K562 (cell line): ENCODE results near the gene FBLN2. TPM values are rescaled to one million over a fixed set of nuclear protein-coding genes. Genes with fewer than 3 reads are reported as not detected.
A peak's percentile ranks its signal among the peaks of the same experiment; 100 is the strongest.

Experiments
- ATAC-seq: fragments of 200-7000 bp; cut with Tn5 transposase; 3 replicates; pipeline ENCODE4 v1.9.1; 2020; ENCODE audit warnings: moderate library complexity
- BruUV-seq: library from RNA; stranded (reverse); fragments of 400-500 nt; replicated peaks from 2 replicates; lab custom pipeline; 2021; lab: Mats Ljungman, UMichigan
- CTCF ChIA-PET: fragments of 300-600 bp; formaldehyde crosslinking; extraction: SDS; loops from one replicate; lab custom pipeline; 2021; ENCODE audit warnings: low intra/inter-chr PET ratio; lab: Yijun Ruan, JAX
- POLR2A ChIA-PET: fragments of 300-600, 350-650 bp; sonication (Branson Sonifier 250); formaldehyde crosslinking; extraction: SDS; loops from one replicate; lab custom pipeline; 2021; ENCODE audit warnings: antibody characterized with exemption, inconsistent platforms; lab: Yijun Ruan, JAX
- DNase-seq, 4 experiments: peaks; one replicate each; pipeline versions ENCODE4 v3.0.0 to v3.0.0-alpha.2; 2011 to 2018; ENCODE audit warnings: low spot score in 3 of 4, mixed read lengths in 3 of 4; ENCODE audit errors: extremely low read depth in 1 of 4
- FAIRE-seq: peaks from 2 replicates; lab custom pipeline; 2011; peaks lifted over from hg19 to GRCh38; lab: Jason Lieb, UNC
- H2AFZ ChIP-seq: 2 replicates; pipeline ENCODE4 v1.6.0; 2011; ENCODE audit warnings: low read depth, low read length, control low read depth, inconsistent platforms
- H3K27ac ChIP-seq: fragments of 200-600 bp; 3 replicates; pipeline ENCODE4 v1.8.0; 2011; ENCODE audit warnings: low read depth, mild to moderate bottlenecking, control low read depth, inconsistent platforms, low read length, moderate library complexity, mixed read lengths; ENCODE audit errors: extremely low read depth
- H3K27me3 ChIP-seq, 2 experiments: fragments of 300-600 bp in 1 of 2; 2 replicates in 1 of 2; 3 replicates in 1 of 2; pipeline versions ENCODE4 v1.6.0 to v1.8.0; 2011; ENCODE audit warnings: inconsistent platforms in 2 of 2, low read length in 2 of 2, mild to moderate bottlenecking in 1 of 2, mixed read lengths in 1 of 2, moderate library complexity in 1 of 2; ENCODE audit not compliant: control insufficient read depth in 2 of 2, insufficient read depth in 2 of 2
- H3K36me3 ChIP-seq: fragments of 300-600 bp; 3 replicates; pipeline ENCODE4 v1.8.0; 2011; ENCODE audit warnings: mild to moderate bottlenecking, low read length, inconsistent platforms; ENCODE audit not compliant: control insufficient read depth, insufficient read depth
- H3K4me1 ChIP-seq, 2 experiments: fragments of 200-600 bp in 1 of 2; replicated peaks in 1 of 2; 2 replicates in 1 of 2; 3 replicates in 1 of 2; pipeline versions ENCODE4 v1.5.1 to v1.8.0; 2011; ENCODE audit warnings: inconsistent platforms in 2 of 2, low read length in 2 of 2, mild to moderate bottlenecking in 1 of 2, mixed read lengths in 1 of 2, moderate library complexity in 1 of 2; ENCODE audit not compliant: control insufficient read depth in 2 of 2, insufficient read depth in 2 of 2
- H3K4me2 ChIP-seq: 2 replicates; pipeline ENCODE4 v1.6.1; 2011; ENCODE audit warnings: low read length, control low read depth, inconsistent platforms, mixed read lengths; ENCODE audit not compliant: insufficient read depth
- H3K4me3 ChIP-seq: fragments of 200-600 bp; sonication (generic), shearing (Covaris generic); 2 replicates; pipeline ENCODE4 v1.5.1; 2016; ENCODE audit warnings: control low read depth, inconsistent platforms
- H3K79me2 ChIP-seq: fragments of 200-600 bp; 3 replicates; pipeline ENCODE4 v1.8.0; 2011; ENCODE audit warnings: low read length, inconsistent platforms; ENCODE audit not compliant: control insufficient read depth, insufficient read depth
- H3K9ac ChIP-seq, 2 experiments: 2 replicates each; pipeline versions ENCODE4 v1.6.0 to v1.6.1; 2011; ENCODE audit warnings: low read depth in 2 of 2, low read length in 2 of 2, control low read depth in 1 of 2, inconsistent platforms in 1 of 2, mild to moderate bottlenecking in 1 of 2, mixed read lengths in 1 of 2; ENCODE audit not compliant: insufficient read depth in 1 of 2
- H3K9me1 ChIP-seq: one replicate; pipeline ENCODE4 v1.6.0; 2011; ENCODE audit warnings: inconsistent platforms, mild to moderate bottlenecking, low read length, moderate library complexity; ENCODE audit not compliant: control insufficient read depth, insufficient read depth
- H3K9me3 ChIP-seq: replicated peaks from 2 replicates; pipeline ENCODE4 v1.5.1; 2011; ENCODE audit warnings: low read depth, low read length, inconsistent platforms; ENCODE audit not compliant: control insufficient read depth, insufficient read depth
- H4K20me1 ChIP-seq: replicated peaks from 2 replicates; pipeline ENCODE4 v1.6.1; 2011; ENCODE audit warnings: low read length, inconsistent platforms, mixed read lengths; ENCODE audit not compliant: control insufficient read depth, insufficient read depth
- BACH1 ChIP-seq: fragments of 200-800 bp; sonication (Bioruptor generic); IDR thresholded peaks from 2 replicates; pipeline ENCODE4 v1.6.1; 2016; ENCODE audit warnings: missing genetic modification characterization, missing compliant biosample characterization
- BMI1 ChIP-seq: fragments of 150-350 bp; IDR thresholded peaks from 2 replicates; pipeline ENCODE4 v1.6.1; 2014; ENCODE audit warnings: low read length
- DIDO1 ChIP-seq: fragments of 450-650 bp; IDR thresholded peaks from 2 replicates; pipeline ENCODE4 v1.6.1; 2016; ENCODE audit warnings: low read depth, missing biosample characterization, missing genetic modification characterization
- FOXA3 ChIP-seq, 2 experiments: fragments of 450-650 bp in 1 of 2; sonication (generic) in 1 of 2; formaldehyde crosslinking; IDR thresholded peaks in 1 of 2; conservative IDR thresholded peaks in 1 of 2; 2 replicates each; pipeline versions ENCODE4 v1.4.0 to v1.8.0; 2020 to 2022; ENCODE audit warnings: mild to moderate bottlenecking in 2 of 2, missing genetic modification reagents in 1 of 2
- MTA1 ChIP-seq: fragments of 450-650 bp; IDR thresholded peaks from 2 replicates; pipeline ENCODE4 v1.6.1; 2017; ENCODE audit warnings: borderline replicate concordance
- NR2F6 ChIP-seq: fragments of 450-650 bp; formaldehyde crosslinking; IDR thresholded peaks from 2 replicates; pipeline ENCODE4 v1.4.0; 2020; ENCODE audit warnings: mild to moderate bottlenecking
- PURB ChIP-seq: sonication (generic); formaldehyde crosslinking; IDR thresholded peaks from 2 replicates; pipeline ENCODE4 v1.9.0; 2021; ENCODE audit warnings: low read depth, mild to moderate bottlenecking, missing genetic modification reagents
- TCF7 ChIP-seq: sonication (generic); IDR thresholded peaks from 2 replicates; pipeline ENCODE4 v1.6.1; 2016; ENCODE audit warnings: antibody characterized with exemption, borderline replicate concordance
- ZBTB7A ChIP-seq: IDR thresholded peaks from 2 replicates; pipeline ENCODE4 v1.6.1; 2011; ENCODE audit warnings: low read depth, mild to moderate bottlenecking, low read length, moderate library complexity, borderline replicate concordance; ENCODE audit not compliant: control insufficient read depth
- ZC3H8 ChIP-seq: fragments of 450-650 bp; IDR thresholded peaks from 2 replicates; pipeline ENCODE4 v1.6.1; 2017
- ZNF57 ChIP-seq: fragments of 450-650 bp; formaldehyde crosslinking; IDR thresholded peaks from 2 replicates; pipeline ENCODE4 v1.4.0; 2020; ENCODE audit warnings: mild to moderate bottlenecking, moderate library complexity
- WGBS: fragments of 100-300 bp; shearing (Covaris generic); methylation state at CpG from one replicate; pipeline ENCODE4 v1.1.6; 2016; ENCODE audit warnings: low coverage, mixed read lengths; ENCODE audit not compliant: insufficient coverage; ENCODE audit errors: missing lambda C conversion rate; 5-methylcytosine and 5-hydroxymethylcytosine counted together
- in situ Hi-C: fragments of 300-500 bp; cut with MboI; formaldehyde crosslinking; loops from 4 replicates; pipeline ENCODE4 v1.15.0; 2018; ENCODE audit warnings: inconsistent platforms, mixed read lengths
- intact Hi-C: fragments of 100-400 bp; cut with micrococcal nuclease; formaldehyde crosslinking; loops from 2 replicates; pipeline ENCODE4 v1.14.2; 2022
- polyA plus RNA-seq, 8 experiments: library from polyadenylated mRNA; depleted of rRNA in 4 of 8; stranded (reverse) in 5 of 8; unstranded in 3 of 8; fragments of >200 nt; fragmentation: Nextera tagmentation in 2 of 8; fragmentation: Illumina TruSeq in 1 of 8; extraction: Ambion mirVana in 2 of 8; extraction: Trizol in 1 of 8; gene quantifications; 2 replicates each; pipeline versions ENCODE4 v1.2.1 to v1.2.3, GENCODE V29; 2011 to 2014; ENCODE audit warnings: inconsistent platforms in 1 of 8, missing spikeins in 1 of 8
- total RNA-seq, 7 experiments: library from RNA; depleted of rRNA in 6 of 7; stranded (reverse); fragments of >200 nt in 6 of 7; fragmentation: Illumina TruSeq in 2 of 7; extraction: Trizol in 2 of 7; gene quantifications; 2 replicates each; pipeline versions ENCODE4 v1.2.1 to v1.2.3, GENCODE V29; 2011 to 2021; ENCODE audit warnings: low replicate concordance in 1 of 7
- TF ChIP-seq, protein P1 (sequence below): fragments of 450-650 bp; IDR thresholded peaks from 2 replicates; pipeline ENCODE4 v1.7.0; 2016; ENCODE audit warnings: borderline replicate concordance
- TF ChIP-seq, protein P2 (sequence below): fragments of 450-650 bp; formaldehyde crosslinking; IDR thresholded peaks from 2 replicates; pipeline ENCODE4 v1.4.0; 2020; ENCODE audit warnings: mild to moderate bottlenecking, mixed read lengths
- TF ChIP-seq, protein P3 (sequence below): fragments of 200-800 bp; sonication (Bioruptor generic); IDR thresholded peaks from 2 replicates; pipeline ENCODE4 v1.6.1; 2017; ENCODE audit warnings: missing genetic modification characterization, missing compliant biosample characterization
- TF ChIP-seq, protein P4 (sequence below): sonication (generic); formaldehyde crosslinking; IDR thresholded peaks from 2 replicates; pipeline ENCODE4 v1.8.0; 2022; ENCODE audit warnings: mild to moderate bottlenecking, low read depth, missing genetic modification reagents
- TF ChIP-seq, protein P5 (sequence below): fragments of 250-450 bp; sonication (Bioruptor Pico); IDR thresholded peaks from 2 replicates; pipeline ENCODE4 v1.5.0; 2020; ENCODE audit warnings: mild to moderate bottlenecking

Gene FBLN2
- total and polyA plus RNA-seq, 9 of the 15 experiments (the other 6 are each of a cell fraction or from before 2014, with no cell fraction given), result 0.03 to 0.10 (median 0.04) TPM; not detected in 6

DNA sequence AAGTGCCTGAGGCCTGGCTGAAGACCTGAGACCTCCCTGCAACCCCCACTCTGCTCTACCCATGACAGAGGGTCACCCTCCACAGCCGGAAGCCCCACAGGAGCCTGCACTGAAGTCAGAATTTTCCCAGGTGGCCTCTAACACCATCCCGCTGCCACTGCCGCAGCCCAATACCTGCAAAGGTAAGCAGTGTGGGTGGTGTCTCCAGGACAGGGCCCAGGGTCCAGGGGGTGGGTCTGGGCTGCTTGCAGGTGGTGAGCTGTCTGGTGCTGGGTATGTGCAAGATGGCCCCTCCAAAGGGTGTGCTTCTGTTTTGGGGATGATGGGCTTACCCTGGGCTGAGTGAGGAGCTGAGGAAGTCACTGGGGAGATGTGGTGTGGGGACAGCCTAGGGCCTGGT is 69.9 kb downstream of the FBLN2 start:
- peaks cover 2 to 13% of the 10 kb centered on the region in 2 experiments; a peak in 4 of 5 replicates for H3K4me1 ChIP-seq
- ChIA-PET POLR2A (no interaction called here), CTCF (no interaction called here)
- no peak overlapping the region for H2AFZ ChIP-seq
- H3K4me3 ChIP-seq, result no peak overlapping the region
- peaks cover 38 to 72% of the 10 kb centered on the region in 2 experiments for H3K27me3 ChIP-seq
- FAIRE-seq (no peak), ATAC-seq (no peak), DNase-seq (no peak)
- intact Hi-C loops (no loop called here), in situ Hi-C loops (no loop called here)
- H3K9me3 ChIP-seq, result no peaks in the 10 kb centered on the region
- H3K79me2 ChIP-seq, result no peaks in the 10 kb centered on the region
- no peaks in the 10 kb centered on the region for H3K36me3 ChIP-seq
- H3K9ac ChIP-seq, result 0 out of 4 replicates have a peak overlapping the region, but pooled peaks of 1 of the 2 experiments have one; percentile 16
- peaks cover 7% of the 10 kb centered on the region for H3K9me1 ChIP-seq
- H3K27ac ChIP-seq, result no peak overlapping the region
- WGBS, result 2% methylated on average over 3 of the region's 3 CpGs
- peaks cover 11% of the 10 kb centered on the region; the same call in 1 of the 2 replicates for H4K20me1 ChIP-seq
- no peak overlapping the region for H3K4me2 ChIP-seq
- BruUV-seq, result no TSS peak
- TF ChIP-seq, protein P1, sequence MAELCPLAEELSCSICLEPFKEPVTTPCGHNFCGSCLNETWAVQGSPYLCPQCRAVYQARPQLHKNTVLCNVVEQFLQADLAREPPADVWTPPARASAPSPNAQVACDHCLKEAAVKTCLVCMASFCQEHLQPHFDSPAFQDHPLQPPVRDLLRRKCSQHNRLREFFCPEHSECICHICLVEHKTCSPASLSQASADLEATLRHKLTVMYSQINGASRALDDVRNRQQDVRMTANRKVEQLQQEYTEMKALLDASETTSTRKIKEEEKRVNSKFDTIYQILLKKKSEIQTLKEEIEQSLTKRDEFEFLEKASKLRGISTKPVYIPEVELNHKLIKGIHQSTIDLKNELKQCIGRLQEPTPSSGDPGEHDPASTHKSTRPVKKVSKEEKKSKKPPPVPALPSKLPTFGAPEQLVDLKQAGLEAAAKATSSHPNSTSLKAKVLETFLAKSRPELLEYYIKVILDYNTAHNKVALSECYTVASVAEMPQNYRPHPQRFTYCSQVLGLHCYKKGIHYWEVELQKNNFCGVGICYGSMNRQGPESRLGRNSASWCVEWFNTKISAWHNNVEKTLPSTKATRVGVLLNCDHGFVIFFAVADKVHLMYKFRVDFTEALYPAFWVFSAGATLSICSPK, result no peak
- TF ChIP-seq TCF7 (no peak), DIDO1 (tag) (no peak), ZBTB7A (no peak), NR2F6 (CRISPR knock-in tag) (no peak), BACH1 (tag) (no peak), FOXA3 (CRISPR knock-in tag; conservative IDR thresholded peaks at IDR 0.05 in 1 of 2, IDR thresholded peaks at IDR 0.05 in 1 of 2) (no peak), ZNF57 (no peak), ZC3H8 (no peak), PURB (CRISPR knock-in tag) (no peak), MTA1 (no peak), BMI1 (no peak)
- TF ChIP-seq, protein P2, sequence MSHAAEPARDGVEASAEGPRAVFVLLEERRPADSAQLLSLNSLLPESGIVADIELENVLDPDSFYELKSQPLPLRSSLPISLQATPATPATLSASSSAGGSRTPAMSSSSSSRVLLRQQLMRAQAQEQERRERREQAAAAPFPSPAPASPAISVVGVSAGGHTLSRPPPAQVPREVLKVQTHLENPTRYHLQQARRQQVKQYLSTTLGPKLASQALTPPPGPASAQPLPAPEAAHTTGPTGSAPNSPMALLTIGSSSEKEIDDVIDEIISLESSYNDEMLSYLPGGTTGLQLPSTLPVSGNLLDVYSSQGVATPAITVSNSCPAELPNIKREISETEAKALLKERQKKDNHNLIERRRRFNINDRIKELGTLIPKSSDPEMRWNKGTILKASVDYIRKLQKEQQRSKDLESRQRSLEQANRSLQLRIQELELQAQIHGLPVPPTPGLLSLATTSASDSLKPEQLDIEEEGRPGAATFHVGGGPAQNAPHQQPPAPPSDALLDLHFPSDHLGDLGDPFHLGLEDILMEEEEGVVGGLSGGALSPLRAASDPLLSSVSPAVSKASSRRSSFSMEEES, result no peak
- TF ChIP-seq, protein P3, sequence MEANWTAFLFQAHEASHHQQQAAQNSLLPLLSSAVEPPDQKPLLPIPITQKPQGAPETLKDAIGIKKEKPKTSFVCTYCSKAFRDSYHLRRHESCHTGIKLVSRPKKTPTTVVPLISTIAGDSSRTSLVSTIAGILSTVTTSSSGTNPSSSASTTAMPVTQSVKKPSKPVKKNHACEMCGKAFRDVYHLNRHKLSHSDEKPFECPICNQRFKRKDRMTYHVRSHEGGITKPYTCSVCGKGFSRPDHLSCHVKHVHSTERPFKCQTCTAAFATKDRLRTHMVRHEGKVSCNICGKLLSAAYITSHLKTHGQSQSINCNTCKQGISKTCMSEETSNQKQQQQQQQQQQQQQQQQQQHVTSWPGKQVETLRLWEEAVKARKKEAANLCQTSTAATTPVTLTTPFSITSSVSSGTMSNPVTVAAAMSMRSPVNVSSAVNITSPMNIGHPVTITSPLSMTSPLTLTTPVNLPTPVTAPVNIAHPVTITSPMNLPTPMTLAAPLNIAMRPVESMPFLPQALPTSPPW, result no peak
- TF ChIP-seq, protein P4, sequence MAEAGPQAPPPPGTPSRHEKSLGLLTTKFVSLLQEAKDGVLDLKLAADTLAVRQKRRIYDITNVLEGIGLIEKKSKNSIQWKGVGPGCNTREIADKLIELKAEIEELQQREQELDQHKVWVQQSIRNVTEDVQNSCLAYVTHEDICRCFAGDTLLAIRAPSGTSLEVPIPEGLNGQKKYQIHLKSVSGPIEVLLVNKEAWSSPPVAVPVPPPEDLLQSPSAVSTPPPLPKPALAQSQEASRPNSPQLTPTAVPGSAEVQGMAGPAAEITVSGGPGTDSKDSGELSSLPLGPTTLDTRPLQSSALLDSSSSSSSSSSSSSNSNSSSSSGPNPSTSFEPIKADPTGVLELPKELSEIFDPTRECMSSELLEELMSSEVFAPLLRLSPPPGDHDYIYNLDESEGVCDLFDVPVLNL (CRISPR knock-in tag), result no peak
- TF ChIP-seq, protein P5, sequence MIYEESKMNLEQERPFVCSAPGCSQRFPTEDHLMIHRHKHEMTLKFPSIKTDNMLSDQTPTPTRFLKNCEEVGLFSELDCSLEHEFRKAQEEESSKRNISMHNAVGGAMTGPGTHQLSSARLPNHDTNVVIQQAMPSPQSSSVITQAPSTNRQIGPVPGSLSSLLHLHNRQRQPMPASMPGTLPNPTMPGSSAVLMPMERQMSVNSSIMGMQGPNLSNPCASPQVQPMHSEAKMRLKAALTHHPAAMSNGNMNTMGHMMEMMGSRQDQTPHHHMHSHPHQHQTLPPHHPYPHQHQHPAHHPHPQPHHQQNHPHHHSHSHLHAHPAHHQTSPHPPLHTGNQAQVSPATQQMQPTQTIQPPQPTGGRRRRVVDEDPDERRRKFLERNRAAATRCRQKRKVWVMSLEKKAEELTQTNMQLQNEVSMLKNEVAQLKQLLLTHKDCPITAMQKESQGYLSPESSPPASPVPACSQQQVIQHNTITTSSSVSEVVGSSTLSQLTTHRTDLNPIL (CRISPR knock-in tag), result no peak
